ENCODE results near the gene COX7A2. TPM values are rescaled to one million over a fixed set of nuclear protein-coding genes. Genes with fewer than 3 reads are reported as not detected.
A peak's percentile ranks its signal among the peaks of the same experiment; 100 is the strongest.

Gene COX7A2
- total and polyA plus RNA-seq, 9 donors, result 178 to 377 (median 207) TPM

- Histone ChIP-seq H3K27me3 (no peaks in the 10 kb centered on the region), H3K4me3 (peak within 1 kb of the TSS; percentile 57), H3K9me3 (no peaks in the 10 kb centered on the region), H3K36me3 (no peaks in the 10 kb centered on the region), H3K27ac (peak within 1 kb of the TSS; percentile 93), H3K4me1 (ENCODE audit: insufficient read depth) (peaks cover 10% of the 10 kb centered on the region)
- TF ChIP-seq EP300 (IDR thresholded peaks at IDR 0.05) (no peak), CTCF (IDR thresholded peaks at IDR 0.05) (peak in 1 of 3 donors; percentile 11), POLR2A (IDR thresholded peaks at IDR 0.05) (peak; percentile 74)
- intact Hi-C loops (cut with DNase I), result loop anchor here (5.0 to 10.0 kb wide), 8 partner anchors 111 to 1471 kb away; no protein-coding TSS in a partner anchor
- 0% methylated on average over 64 of the region's 64 CpGs for WGBS, 3 donors
- peak; percentile 91 to 98 (median 96) for DNase-seq
Measured at GRCh38 chr6:75205776-75206575, 37.6 kb downstream of the COX7A2 start, which contains the start of gene COL12A1. Gene COL12A1 (minus strand): TSS chr6:75206053. CDS start chr6:75202792, 3,261 bp downstream.

- TF ChIP-seq EP300 (IDR thresholded peaks at IDR 0.05) (no peak), POLR2A (IDR thresholded peaks at IDR 0.05) (peak; percentile 33)
- WGBS, 3 donors, result 0 to 1% (median 1%) methylated on average over 44 to 47 of the region's 47 CpGs
- peak overlapping the region; percentile 57 for H3K4me3 ChIP-seq
- no peaks in the 10 kb centered on the region for H3K9me3 ChIP-seq
- peak; percentile 69 to 83 (median 73) for DNase-seq
- no peaks in the 10 kb centered on the region for H3K27me3 ChIP-seq
- intact Hi-C loops (cut with DNase I), result loop anchor here (5.0 to 10.0 kb wide), 9 partner anchors 110 to 1470 kb away; no protein-coding TSS in a partner anchor
- H3K36me3 ChIP-seq, result no peaks in the 10 kb centered on the region
- peaks cover 10% of the 10 kb centered on the region for H3K4me1 ChIP-seq (ENCODE audit: insufficient read depth)
- H3K27ac ChIP-seq, result peak overlapping the region; percentile 93
Measured at GRCh38 chr6:75204959-75205775, 38.4 kb downstream of the COX7A2 start.

GRCh38 chr6:75204217-75204958 lies 39.2 kb downstream of the COX7A2 start:
- Histone ChIP-seq H3K4me1 (ENCODE audit: insufficient read depth) (peaks cover 10% of the 10 kb centered on the region), H3K27me3 (no peaks in the 10 kb centered on the region), H3K36me3 (no peaks in the 10 kb centered on the region), H3K27ac (peak overlapping the region; percentile 93), H3K4me3 (peak overlapping the region; percentile 57), H3K9me3 (no peaks in the 10 kb centered on the region)
- TF ChIP-seq POLR2A (IDR thresholded peaks at IDR 0.05), result no peak
- peak; percentile 19 for TF ChIP-seq EP300 (IDR thresholded peaks at IDR 0.05)
- peak; percentile 66 to 88 (median 81) for TF ChIP-seq CTCF (IDR thresholded peaks at IDR 0.05)
- DNase-seq, result peak; percentile 88 to 92 (median 90)
- intact Hi-C loops (cut with DNase I), result loop anchor here in 3 of 4 donors (5.0 to 10.0 kb wide), 6 partner anchors 110 to 1470 kb away; no protein-coding TSS in a partner anchor
- WGBS, 3 donors, result 1% methylated on average over 35 of the region's 35 CpGs

GRCh38 chr6:75203721-75204120 lies 39.9 kb downstream of the COX7A2 start:
- intact Hi-C loops (cut with DNase I), result loop anchor here in 3 of 4 donors (5.0 to 10.0 kb wide), 6 partner anchors 109 to 1469 kb away; no protein-coding TSS in a partner anchor
- no peak for TF ChIP-seq POLR2A (IDR thresholded peaks at IDR 0.05)
- TF ChIP-seq CTCF (IDR thresholded peaks at IDR 0.05), result no peak
- TF ChIP-seq EP300 (IDR thresholded peaks at IDR 0.05), result no peak
- no peaks in the 10 kb centered on the region for H3K9me3 ChIP-seq
- WGBS, 3 donors, result 12 to 13% (median 13%) methylated on average over 5 of the region's 5 CpGs
- DNase-seq, result peak; percentile 28 to 44 (median 36)
- peak overlapping the region; percentile 57 for H3K4me3 ChIP-seq
- peaks cover 12% of the 10 kb centered on the region for H3K4me1 ChIP-seq (ENCODE audit: insufficient read depth)
- no peaks in the 10 kb centered on the region for H3K36me3 ChIP-seq
- H3K27me3 ChIP-seq, result no peaks in the 10 kb centered on the region
- H3K27ac ChIP-seq, result peak overlapping the region; percentile 18 to 93
